GM19372 (cell line): ENCODE results near the gene TMEM50A.
"Not testable (repeated sequence)": the region's sequence is repeated elsewhere in the genome, so short reads cannot be mapped to it uniquely, and the experiment has no call there.

Source experiments
- ATAC-seq: cut with Tn5 transposase; IDR thresholded peaks from one replicate; pipeline ENCODE4 v1.9.1; 2021; ENCODE audit warnings: mild to moderate bottlenecking, low read depth, moderate library complexity; ENCODE audit not compliant: unreplicated experiment

The TMEM50A gene

DNA sequence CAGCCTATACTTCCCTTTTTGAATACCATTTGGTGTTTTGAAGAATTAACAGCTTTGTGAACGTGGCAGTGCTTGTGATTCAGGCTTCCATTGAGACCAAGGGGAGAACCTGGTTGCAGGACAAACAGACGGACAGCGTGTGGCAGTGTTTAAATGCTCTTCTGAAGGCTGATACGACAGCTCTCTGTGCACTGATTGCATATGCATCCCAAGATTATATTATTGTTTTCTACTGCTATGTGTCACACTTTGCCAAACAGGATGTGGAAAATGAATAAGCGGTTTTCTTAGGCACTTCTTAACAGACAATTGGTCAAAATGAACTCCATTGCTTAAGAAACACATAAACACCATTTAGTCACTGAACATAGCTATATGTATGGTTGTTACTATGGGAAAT is 8.2 kb upstream of the TMEM50A start:
- ATAC-seq: not testable (repeated sequence)

DNA sequence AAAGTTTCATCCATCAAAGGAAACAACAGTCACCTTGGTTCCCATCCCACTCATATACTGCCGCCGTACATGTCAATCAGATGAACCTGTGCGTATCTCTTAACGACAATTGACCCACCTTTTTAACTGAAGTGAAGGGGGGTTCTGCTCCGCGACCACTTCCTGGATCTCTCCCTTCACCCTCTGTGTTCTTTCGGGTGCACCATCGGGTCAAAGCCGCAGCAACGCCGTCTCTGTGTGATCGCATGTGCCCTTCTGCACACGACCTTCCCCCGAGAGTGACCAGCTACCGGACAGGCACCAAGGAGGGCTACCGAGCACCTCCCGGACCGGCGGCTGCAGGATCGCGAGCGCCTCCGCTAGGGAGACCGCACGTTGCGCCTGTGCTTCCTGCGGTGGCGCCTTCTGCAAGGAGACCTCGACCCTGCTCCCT is 1.2 kb upstream of the TMEM50A start:
- not testable (repeated sequence) for ATAC-seq

DNA sequence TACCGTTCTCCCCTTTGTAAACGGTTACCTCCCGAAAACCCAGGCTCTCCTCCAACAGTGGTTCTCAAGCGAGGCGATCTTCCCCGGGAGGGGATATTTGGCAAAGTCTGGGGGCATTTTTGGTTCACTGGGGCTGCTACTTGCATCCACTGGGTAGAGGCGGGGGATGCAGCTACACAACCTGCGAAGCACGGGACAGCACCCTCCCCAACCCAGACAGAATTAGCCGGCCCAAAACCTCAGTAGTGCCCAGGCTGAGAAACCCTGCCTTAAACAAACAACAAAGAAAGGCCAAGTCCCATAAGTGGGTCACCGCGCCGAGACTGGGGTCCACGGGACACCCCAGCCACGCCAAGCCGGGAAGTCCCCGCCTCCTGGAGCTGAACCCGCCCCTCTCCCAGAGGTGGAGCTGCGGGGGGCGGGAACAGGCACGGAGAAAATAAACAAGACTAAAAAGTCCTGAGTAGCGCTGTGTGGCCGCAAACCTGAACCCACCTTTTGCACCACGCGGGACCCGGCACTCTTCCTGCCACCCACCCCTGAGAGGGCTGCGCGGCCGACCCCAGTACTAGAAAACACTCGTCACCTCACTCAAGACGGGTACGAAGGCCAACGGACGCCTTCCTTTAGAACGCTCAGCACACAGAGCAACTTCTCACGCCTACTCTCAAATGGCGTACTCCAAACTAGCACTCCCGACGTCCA is 499 bp upstream of the TMEM50A start:
- peak; percentile 29 for ATAC-seq

DNA sequence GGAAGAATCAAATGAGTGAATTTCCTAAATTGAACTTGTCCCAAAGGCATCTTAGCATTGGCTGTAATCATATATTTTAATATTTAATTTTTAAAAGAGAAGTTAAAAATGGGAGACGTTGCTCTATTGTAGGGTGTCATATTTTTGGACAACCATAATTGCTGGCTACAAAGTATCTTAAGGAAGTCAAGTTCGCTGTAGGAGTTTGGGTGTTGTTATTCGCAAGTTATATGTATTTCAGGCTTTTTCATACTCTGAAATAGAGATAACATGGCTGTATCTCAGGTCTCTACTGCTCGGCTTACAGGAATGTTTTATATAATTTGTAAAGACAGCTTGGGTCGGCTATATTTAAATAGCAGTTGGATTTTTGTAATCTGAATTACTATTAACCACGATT is 852 bp downstream of the TMEM50A start:
- no peak for ATAC-seq

DNA sequence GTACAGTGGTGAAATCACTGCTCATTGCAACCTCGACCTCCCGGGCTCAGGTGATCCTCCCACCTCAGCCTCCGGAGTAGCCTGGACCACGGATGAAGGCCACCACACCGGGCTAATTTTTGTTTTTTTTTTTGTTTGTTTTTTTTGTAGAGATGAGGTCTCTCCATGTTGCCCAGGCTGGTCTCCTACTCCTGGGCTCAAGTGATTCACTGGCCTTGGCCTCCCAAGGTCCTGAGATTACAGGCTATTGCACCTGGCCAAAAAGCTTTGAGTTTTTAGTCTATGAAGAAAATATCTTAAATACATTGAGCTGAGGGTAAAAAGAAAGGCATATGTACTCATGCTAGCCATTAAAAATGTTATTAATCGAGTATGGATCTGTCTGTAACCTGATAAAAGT is 3.6 kb downstream of the TMEM50A start:
- ATAC-seq: no peak

DNA sequence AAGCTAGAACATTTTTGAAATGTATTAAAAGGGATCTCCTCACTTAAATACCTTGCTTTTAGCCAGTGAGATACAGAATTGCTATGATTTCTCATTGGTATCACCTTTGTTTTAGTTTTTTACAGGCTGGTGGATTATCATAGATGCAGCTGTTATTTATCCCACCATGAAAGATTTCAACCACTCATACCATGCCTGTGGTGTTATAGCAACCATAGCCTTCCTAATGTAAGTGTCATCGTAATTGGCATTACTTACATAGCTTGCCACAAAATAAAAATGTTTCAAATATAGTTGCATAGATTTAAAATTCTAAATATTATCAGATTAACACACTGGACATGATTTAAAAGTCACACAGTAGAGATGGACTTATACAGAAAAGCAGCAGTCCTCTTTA is 4.7 kb downstream of the TMEM50A start:
- ATAC-seq: no peak

DNA sequence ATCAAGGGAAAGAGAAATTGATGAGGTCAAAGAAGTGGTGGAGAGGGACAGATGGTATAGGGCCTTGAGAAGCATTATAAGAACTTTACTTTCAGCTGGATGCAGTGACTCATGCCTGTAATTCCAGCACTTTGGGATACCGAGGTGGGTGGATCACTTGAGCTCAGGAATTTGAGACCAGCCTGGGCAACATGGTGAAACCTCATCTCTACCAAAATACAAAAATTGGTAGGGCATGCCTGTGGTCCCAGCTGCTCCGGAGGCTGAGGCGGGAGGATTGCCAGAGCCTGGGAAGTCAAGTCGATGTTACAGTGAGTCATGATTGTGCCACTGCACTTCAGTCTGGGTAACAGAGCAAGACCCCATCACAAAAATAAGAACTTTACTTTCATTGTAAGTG is 5.7 kb downstream of the TMEM50A start:
- ATAC-seq: no peak

DNA sequence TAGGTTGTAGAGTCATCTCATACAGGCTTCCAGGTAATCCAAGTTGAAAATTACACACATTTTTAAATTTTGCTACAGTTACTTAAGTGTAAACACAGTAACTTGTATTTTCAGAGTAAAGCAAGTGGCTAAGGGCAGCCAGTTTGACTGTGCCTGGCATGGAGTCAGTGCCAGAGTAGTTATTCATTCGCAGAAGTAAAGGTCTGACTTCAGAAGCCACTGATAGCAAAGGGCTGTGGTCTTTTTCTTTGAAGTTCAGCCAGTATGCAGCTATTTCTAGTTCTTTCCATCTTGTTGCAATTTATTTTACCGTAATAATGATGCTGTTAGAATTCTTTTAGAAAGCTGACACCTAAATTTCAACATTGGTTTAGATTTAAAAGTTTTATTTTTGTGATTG is 9.4 kb downstream of the TMEM50A start:
- no peak for ATAC-seq

DNA sequence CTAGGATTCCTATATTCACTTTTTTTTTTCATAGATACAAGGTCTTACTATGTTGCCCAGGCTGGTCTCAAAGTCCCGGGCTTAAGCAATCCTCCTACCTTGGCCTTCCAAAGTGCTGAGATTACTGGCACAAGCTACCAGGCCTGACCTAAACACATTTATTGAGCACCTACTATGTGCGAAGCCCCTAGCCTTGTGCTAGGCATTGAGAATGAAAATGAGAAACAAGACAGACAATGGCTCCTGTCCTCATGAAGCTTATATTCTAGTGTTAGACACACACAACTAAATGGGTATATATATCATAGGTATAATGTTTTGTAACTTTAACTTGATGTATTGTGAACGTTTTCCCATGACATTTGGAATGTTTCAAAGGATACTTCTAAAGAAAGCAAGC is 11.5 kb downstream of the TMEM50A start:
- ATAC-seq: no peak

DNA sequence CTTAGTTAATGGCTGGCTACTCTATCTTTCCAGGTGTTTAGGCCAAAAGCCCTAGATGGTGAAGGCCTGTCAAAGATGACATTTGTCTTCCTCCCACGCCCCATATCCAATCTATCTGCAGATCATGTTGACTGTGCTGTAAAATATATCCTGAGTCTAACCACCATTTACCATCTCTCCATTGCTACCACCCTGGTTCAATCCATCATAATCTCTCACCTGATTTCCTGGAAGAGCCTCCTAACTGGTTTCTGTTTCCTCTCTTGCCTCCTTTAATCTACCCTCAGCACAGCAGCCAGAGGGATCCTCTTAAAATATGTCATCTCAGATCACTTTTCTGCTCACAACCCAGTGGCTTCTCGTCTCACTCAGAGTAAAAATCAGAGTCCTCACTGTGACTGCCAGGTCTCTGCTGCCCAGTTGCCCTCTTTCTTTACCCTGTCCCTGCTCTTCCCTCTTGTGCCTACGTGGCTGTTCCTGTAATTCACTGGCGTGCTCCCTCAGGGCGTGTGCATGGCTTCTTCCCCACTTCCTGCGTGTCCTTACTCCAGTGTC is 17.8 kb downstream of the TMEM50A start:
- no peak for ATAC-seq

DNA sequence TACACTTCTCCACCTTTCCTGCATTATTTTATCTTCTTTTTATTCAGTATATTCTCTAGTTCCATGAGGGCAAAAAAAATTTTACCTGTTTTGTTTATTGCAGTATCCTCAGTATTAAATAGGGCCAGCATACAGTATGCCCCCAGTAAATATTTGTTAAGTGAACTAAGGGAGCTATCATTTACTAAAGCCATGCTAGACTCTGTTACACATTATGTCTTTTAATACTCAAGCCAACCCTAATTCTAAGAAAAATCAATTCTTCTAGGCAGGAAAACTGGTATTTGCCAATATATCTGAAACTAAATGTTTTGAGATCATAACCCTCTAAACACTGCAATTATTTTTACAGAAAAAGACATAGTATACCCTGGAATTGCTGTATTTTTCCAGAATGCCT is 18.3 kb downstream of the TMEM50A start:
- no peak for ATAC-seq

DNA sequence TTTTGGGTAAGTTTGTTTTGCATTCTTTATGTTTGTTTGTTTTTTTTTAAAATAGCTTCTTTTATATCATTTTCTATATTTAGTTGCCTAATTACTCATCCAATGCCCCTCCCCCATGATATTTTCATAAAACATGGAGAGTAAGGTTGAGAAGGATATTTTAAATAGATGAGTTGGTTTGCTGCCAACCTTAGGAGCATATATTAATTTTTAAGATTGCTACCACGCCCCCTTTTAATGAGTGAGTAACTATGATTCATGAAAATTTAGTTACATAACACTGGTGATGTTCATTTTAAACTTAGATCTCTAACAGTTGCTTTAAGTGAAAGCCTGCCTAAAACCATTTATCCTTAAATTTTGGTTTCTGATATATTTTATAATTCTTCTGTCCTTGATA is 18.7 kb downstream of the TMEM50A start:
- no peak for ATAC-seq

DNA sequence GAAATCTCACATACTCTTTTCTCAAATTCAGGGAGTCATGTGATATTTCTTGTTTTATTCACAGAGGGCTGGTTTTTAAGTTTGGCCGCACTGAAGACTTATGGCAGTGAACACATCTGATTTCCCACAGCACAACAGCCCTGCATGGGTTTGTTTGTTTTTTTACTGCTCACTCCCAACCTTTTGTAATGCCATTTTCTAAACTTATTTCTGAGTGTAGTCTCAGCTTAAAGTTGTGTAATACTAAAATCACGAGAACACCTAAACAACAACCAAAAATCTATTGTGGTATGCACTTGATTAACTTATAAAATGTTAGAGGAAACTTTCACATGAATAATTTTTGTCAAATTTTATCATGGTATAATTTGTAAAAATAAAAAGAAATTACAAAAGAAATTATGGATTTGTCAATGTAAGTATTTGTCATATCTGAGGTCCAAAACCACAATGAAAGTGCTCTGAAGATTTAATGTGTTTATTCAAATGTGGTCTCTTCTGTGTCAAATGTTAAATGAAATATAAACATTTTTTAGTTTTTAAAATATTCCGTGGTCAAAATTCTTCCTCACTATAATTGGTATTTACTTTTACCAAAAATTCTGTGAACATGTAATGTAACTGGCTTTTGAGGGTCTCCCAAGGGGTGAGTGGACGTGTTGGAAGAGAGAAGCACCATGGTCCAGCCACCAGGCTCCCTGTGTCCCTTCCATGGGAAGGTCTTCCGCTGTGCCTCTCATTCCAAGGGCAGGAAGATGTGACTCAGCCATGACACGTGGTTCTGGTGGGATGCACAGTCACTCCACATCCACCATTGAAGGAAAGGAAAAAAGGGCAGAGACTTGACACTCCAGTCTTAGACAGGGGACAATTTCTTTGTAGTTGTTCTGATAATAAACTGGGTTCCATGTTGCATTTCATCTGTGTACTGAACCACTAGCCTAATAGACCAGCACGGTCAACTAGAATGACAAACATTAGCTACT is 22.8 kb downstream of the TMEM50A start:
- no peak for ATAC-seq

DNA sequence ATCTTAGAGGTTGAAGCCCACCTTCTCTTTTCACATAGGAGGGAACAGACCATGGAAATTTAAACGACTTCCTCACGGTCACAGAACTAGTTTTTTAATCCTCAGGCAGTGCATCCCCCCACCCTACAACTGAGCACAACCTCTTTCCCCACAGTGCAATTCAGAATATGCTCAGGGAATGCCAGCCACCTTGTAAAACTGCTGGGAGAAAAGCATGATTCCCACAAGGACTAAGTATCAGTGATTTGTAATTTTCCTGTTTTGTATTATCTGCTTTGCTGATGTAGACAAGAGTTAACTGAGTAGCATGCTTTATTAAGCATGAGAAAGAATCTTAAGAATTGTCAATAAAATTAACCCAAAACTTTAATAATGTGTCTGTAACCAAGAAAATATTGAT is 23.8 kb downstream of the TMEM50A start:
- ATAC-seq: no peak

DNA sequence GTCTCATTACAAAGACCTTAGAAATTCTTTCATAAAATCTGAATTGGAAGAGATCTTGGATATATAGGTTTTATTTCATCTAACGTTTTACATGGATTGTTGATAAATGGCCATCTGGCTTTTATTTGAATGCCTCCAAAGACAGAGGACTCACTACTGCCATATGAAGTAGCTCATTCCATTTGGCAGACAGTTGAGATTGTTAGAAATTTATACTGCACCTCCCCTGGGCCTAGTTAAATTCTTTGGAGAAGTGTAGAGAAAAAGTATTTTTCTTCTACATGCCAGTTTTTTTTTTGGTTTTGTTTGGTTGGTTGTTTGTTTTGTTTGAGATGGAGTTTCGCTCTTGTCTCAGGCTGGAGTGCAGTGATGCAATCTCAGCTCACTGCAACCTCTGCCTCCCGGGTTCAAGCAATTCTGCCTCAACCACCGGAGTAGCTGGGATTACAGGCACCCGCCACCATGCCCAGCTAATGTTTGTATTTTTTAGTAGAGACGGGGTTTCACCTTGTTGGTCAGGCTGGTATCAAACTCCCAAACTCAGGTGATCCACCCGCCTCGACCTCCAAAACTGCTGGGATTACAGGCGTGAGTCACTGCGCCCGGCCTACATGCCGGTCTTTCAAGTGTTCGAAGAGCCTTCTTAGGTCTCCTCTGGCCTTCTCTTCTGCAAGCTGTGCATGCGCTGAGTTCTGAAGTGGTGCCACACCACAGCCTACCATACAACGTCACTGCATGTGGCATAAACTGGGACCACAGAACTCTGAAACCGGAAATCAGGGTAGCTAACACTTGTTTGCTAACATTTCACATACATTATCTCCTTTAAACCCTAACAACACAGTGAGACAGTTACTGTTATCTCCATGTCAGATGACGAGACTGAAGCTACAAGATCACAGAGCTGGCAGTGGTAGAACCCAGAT is 24.8 kb downstream of the TMEM50A start:
- not testable (repeated sequence) for ATAC-seq

DNA sequence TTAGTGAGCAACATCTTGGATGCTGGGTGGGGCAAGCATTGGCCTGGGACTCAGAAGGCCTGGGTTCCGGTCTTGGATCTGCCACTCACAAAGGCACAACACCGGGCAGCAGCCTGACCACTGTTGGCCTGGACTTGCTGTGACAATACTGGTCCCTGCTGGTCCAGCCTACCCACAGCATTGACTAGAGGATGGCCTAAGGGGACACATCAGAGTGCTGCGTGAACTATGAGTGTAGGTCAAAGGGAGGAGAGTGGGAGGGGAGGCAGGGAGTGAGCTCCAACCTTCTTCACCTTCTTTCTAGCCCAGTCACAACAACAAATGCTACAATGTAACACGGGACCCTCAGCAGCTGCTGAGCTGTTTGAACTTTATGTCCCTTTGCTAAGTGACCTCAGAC is 31.1 kb downstream of the TMEM50A start:
- no peak for ATAC-seq

DNA sequence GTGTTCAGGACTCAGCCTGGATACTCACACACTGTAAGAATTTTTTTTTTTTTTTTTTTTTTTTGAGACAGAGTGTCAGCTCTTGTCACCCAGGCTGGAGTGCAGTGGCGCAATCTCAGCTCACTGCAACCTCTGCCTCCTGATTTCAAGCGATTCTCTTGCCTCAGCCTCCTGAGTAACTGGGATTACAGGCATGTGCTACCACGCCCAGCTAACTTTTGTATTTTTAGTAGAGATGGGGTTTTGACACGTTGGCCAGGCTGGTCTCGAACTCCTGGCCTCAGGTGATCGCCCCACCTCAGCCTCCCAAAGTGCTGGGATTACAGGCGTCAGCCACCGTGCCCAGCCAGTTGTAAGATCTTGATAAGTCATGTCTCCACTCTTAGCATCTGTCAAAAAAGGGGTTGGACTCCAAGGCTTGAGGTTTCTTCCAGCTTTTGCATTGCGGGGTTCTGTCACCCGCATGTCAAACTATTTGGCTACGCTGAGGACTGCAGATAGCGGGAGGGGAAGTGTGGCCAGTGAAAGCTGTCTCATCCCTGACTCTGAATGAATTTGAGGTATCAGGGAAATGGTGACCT is 31.6 kb downstream of the TMEM50A start:
- not testable (repeated sequence) for ATAC-seq

DNA sequence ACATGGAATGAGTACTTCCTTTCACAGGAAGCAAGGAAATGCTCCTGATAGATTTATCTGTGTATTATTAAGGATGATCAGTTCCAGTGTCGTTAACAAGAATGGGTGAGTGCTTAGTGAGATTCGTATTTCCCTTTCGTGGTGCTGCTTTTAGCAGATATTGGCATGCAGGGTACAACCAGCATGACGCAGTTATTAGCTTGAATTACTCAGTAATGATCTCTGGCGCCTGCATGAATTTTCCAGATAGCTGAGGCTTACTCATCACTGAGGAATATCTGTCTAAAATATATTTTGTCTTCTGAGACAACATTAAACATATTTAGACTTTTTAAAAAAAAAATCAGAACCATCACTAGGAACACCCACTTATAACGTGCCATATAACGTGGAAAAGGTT is 33.6 kb downstream of the TMEM50A start:
- ATAC-seq: not testable (repeated sequence)

DNA sequence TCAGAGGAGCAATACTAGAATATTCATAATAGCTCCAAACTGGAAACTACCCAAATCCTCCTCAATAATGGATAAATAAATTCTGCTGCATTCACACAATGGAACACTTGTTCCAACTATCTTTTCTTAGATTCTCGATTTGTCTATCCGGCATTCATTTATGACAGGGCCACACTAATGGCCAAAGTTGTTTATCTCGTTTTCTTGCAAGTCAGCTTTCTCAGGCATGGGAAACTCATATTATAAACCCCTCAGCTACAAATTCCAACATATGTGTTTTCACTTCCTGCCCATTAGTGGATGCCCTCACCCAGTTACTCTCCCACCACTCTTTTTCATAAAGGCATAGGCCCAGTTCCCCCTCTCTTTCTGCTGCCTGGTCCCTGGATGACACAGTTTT is 40.2 kb downstream of the TMEM50A start:
- ATAC-seq: not testable (repeated sequence)

DNA sequence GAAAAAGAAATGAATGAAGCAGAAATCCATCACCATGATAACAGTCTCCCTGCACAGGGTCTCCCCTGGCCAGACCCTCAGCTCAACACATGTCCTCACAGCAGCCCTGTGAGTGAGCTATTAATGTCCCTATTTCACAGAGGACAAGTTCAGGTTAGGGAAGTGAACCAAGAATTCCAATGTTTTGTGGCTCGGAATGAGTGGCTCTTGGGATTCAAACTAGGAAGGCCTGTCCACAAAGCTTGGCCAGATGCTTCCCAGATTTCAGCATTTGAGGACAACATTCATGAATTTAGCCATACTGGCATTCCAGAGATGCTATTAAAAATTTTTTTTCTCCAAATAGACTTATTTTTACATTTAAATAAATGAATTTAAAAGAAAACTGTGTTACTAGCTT is 44.4 kb downstream of the TMEM50A start:
- not testable (repeated sequence) for ATAC-seq
